GM18519 (cell line): Measurements from ENCODE around the gene RNF212.
"Not testable (repeated sequence)": the region's sequence is repeated elsewhere in the genome, so short reads cannot be mapped to it uniquely, and the experiment has no call there.

ENCODE experiments used
- ATAC-seq: cut with Tn5 transposase; IDR thresholded peaks from one replicate; pipeline ENCODE4 v1.9.1; 2021; ENCODE audit warnings: mild to moderate bottlenecking, moderate library complexity; ENCODE audit not compliant: unreplicated experiment, low FRiP score

Gene RNF212, protein sequence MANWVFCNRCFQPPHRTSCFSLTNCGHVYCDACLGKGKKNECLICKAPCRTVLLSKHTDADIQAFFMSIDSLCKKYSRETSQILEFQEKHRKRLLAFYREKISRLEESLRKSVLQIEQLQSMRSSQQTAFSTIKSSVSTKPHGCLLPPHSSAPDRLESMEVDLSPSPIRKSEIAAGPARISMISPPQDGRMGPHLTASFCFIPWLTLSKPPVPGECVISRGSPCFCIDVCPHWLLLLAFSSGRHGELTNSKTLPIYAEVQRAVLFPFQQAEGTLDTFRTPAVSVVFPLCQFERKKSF

DNA sequence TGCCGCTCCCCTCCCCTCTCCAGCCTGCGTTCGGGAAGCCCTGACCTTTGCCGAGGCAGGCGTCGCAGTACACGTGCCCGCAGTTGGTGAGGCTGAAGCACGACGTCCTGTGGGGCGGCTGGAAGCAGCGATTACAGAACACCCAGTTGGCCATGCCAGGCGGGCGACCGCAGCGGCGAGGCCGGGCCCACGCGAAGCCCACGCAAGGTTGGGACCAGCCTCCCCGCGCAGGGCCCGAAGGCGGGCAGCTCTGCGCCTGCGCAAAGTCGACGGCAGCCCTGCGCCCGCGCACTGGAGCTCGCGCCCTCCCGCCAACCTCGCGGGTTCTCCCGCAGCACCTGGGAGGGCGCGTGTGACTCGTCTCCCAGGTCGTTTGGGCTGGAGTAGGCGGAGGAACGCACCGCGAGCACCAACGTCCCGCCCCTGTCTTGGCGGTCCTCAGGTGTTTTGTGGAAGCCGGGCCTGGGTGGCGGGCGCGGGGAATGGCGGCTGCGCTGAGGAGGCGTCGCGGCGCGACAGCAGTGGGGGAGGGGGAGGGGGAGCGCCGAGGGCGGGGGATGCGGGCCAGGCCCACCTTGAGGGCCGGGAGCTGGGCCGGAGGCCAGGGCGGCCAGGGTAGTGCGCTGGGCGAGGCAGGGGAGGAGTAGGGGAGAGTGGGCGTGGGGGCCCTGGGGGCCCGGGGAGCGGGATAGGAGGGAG is at the start of gene RNF212:
Gene RNF212, minus strand, starts transcription at position 254 of the 699 bp plus-strand sequence. Its CDS starts 100 bp downstream, at position 154.
- ATAC-seq = no peak

DNA sequence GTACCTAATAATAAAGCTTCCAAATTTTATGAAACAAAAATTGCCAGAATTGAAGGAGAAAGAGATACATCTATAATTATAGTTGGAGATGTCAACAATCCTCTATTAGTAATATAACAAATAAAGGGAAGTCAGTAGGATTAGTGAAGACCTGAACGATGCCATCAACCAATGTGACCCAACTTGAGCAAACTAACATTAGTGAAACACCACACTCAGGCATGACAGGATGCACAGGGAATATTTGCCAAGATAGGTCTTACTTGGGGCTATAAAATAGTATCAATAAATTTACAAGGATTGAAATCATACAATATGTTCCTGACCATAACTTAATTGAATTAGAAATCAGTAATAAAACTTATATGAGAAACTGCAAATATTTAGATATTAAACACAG is 47.0 kb upstream of the RNF212 start:
- no peak for ATAC-seq

DNA sequence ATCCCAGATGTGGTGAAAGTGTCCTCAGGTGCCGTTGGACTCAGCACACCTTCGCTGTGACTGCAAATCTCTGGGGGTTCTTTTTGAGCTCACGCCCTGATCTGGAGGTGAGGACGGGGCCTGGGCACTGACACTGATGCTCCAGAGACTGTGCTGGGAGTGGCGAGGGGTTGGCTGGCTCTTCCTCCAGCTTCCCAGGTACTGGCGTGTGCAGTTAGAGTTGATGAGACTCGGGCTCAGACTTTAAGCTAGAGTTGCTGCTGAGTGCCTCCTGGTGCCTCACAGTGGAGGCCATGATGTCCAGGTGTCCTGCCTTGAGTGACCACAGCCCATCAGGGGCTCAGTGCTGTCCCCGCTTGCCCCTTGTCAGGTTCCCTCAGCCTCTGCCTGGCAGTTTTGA is 42.7 kb upstream of the RNF212 start:
- ATAC-seq = no peak

DNA sequence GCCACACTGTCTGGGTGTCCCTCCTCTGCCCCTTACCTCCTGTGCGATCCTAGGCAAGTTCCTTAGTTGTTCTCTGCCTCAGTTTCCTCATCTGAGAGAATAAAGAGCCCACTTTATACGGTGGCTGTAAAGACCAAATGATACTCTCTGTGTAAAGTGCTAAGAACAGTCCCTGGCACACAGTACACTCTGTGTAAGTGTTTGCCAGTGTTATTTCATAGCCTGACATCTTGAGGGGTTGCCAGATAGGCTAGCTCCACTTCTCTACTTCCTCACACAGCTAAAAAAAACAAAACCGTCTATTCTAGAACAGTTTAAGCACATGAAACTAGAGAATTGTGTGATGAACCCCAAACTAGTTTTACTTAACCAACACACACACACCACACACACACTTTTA is 42.0 kb upstream of the RNF212 start:
- no peak for ATAC-seq

DNA sequence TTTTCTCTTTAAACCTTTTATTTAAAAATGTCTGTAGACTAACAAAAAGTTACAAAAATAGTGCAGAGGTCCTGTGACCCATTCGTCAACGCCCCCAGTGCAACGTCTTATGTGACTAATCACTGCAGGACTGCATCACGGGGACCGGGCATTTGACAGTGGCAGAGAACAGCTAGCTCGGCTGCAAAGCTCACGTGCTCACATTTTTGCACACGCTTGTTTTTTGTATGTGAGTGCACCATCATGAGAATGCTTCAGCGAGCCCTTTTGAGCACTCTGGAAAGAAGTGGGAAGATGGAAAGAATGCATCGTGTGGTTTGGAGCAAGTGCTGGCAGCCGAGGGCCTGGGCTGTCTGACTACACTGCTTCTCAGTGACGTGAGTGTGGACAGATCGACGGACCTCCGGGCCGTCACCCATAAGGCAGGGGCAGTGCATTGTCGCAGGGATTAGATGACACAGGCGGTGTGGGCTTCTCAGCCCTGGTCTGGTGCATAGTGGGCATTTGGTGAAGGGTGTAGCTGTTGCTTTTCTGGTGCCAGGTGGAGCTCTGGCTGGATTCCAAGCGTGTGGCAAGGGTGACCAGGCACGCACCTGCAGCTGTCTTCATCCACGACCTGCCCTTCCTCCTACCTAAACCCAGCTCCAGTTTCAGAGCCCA is 41.3 kb upstream of the RNF212 start:
- ATAC-seq = no peak

DNA sequence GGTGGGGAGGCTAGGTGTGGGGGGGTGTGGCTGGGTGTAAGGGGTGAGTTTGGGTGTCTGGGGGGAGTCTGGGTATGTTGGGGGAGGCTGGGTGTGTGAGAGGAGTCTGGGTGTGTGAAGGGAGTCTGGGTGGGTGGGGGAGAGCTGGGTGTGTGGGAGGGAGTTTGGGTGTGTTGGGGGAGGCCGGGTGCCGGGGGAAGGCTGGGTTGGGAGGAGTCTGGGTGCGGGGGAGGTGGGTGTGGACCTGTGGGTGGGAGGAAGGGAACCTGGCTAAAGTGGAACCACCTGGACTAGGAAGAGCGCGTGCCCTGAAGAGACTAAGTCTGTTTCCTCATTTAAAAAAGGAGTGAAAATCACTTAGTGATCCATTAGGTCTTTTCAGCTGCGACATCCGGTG is 40.8 kb upstream of the RNF212 start:
- no peak for ATAC-seq

DNA sequence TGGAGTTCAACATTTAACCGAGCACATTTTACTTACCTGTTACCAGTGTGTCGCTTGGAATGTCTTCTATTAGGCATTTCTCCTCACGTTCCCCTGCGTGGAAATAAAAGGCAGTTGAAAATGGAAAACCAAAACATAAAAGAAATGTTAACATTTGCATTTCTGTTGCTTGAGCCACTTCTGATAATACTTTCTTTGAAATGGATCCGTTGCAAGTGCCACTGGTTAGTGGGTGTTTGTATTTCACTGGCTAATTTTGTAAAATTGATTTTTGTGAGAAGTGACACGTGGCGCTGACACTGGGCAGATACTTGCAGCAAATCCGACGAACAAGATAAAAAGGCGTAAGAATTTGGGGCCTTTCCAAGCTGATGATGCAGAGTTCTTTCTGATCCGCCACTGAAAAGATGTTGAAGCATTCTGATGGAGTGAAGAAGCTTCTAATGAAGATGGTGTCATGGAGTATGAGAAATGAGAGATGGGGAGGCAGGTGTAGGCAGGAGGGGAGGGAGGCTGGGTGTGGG is 40.3 kb upstream of the RNF212 start:
- no peak for ATAC-seq

DNA sequence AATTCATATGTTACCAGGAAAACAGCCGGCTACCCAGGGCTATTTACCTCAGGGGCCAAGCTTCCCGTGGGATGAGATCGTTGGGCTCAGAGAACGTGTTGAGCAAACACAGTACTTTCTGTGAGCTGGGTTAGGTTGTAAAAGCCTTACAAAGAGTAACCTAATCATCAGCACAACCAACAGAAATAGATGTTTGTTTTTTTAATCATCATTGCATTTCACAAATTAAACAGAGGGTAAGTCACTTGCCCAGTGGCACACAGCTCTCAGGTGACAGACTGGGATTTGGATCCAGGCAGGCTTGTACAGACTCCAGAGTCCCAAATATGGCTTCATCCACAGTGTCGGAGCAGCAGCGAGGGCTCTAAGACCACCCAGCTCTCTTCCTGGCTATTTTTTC is 38.9 kb upstream of the RNF212 start:
- ATAC-seq = no peak

DNA sequence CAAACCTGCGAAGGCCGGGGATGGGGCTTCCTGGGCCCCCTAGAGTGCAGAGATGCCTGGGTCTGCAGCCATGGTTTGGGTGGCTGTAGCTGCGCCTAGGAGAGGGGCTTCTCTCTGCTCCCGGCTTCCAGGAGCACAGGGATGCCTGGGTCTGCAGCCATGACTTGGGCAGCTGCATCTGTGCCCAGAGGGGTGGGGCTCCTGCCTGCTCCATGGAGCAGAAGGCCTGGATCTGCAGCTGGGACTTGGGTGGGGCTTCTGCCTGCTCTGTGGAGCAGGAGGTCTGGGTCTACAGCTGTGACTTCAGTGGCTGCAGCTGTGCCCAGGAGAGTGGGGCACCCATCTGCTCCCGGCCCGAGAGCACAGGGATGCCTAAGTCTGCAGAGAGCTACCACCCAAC is 38.2 kb upstream of the RNF212 start:
- ATAC-seq = no peak

DNA sequence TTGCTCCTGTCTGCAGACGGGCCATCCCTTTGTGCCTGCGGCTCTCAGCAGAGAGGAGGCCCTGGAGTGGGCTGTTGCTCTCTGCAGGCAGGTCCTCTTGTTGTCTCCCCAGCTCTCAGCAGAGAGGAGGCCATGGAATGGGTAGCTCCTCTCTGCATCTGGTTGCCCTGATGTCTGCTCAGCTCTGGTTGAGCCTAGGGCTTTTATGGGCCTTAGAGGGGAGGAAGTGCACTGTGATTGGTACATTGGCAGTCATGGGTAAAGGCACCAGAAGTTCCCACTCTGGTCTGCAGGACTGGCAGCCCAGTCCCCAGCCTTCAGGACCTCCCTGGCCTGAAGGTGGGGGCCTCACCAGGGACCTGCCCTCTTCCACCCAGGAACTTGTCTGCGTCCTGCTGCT is 37.5 kb upstream of the RNF212 start:
- ATAC-seq = no peak

DNA sequence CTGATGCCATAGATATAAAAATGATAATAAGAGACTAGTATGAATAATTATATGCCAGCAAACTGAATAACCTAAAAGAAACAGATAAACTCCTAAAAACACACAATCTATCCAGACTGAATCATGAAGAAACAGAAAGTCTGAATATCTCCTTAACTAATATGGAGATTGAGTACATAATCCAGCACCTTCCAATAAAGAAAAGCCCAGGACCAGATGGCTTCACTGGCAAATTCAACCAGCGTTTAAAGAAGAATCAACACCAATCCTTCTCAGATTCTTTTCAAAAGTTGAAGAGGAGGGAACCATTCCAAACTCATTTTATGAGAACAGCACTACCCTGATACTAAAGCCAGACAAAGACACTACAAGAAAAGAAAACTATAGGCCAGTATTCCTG is 26.5 kb upstream of the RNF212 start:
- ATAC-seq = no peak

DNA sequence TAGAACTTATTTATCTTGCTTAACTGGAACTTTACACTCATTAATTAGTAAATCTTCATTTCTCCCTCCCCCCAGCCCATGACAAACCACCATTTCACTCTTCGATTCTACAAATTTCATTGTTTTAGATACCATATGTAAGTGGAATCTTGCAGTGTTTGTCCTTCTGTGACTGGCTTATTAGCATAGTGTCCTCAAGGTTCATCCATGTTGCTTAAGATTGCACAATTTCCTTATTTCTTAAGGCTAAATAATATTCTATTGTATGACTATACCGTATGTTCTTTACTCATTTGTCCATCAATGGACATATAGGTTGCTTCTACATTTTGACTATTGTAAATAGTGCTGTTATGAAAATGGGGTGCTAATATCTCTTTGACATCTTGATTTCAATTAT is 24.5 kb upstream of the RNF212 start:
- no peak for ATAC-seq

DNA sequence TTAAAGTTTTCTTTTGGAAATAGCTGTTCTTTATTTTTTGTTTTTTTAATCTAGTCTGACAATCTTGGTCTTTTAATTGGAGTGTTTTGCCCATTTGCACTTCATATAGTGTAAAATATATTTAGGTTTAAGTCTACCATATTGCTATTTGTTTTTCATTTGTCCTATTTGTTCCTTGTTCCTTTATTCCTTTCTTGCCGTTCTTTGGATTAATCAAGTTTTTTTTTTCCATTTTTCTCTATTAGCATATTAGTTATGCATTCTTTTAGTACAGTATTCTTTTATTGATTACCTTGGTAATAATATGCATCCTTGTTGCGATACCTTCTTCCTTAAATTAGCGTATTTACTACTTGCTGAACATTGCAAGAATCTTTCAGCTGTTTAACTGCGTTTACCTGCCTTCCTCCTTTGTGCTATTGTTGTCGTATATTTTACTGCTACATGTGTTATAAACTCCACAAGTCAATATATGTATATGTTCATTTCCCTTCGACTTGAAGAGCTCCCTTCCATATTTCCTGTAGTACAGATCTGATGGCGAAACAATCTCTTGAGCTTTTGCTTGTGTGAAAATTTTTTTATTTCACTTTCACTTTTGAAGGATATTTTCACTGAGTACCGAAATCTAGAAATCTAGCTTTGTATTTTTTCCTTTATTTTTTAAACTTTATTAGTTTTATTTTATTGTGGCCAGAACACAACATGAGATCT is 23.9 kb upstream of the RNF212 start:
- ATAC-seq = no peak

DNA sequence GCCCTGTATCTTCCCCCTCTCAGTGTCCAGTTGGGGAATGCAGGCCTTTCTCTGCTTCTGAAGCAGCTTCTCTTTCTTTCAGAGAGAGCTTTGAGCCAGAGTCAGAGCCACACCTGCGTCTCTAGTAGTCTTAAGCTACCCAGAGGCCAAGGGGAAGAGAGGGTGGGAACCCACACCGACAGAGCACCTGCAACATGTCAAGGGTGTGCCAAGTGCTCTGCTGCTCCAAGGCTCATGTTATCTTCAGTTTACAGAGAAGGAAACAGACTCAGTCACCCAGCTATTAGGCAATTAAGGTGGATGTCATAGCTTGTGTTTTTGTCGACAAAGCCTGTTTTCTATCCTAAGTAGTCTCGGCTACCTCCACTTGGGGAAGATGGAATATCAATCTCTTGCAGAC is 22.7 kb upstream of the RNF212 start:
- no peak for ATAC-seq

DNA sequence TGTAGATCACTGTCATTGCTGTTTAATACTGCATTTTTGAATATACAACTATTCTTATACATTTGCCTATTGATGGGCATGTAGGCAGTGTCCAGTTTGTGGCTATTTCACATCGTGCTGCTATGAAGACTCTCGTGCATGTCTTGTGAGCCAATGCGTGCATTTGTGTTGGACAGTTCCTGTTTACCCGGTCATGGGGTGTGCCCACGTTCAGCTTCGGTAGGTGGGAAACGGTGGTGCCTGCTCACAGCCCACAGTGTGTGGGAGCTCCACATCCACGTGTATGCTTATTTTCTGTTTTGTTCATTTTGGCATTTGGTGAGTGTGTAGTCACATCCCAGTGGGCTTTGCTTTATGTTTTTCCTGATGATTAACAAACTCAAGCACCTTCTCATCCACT is 19.7 kb upstream of the RNF212 start:
- ATAC-seq = no peak

DNA sequence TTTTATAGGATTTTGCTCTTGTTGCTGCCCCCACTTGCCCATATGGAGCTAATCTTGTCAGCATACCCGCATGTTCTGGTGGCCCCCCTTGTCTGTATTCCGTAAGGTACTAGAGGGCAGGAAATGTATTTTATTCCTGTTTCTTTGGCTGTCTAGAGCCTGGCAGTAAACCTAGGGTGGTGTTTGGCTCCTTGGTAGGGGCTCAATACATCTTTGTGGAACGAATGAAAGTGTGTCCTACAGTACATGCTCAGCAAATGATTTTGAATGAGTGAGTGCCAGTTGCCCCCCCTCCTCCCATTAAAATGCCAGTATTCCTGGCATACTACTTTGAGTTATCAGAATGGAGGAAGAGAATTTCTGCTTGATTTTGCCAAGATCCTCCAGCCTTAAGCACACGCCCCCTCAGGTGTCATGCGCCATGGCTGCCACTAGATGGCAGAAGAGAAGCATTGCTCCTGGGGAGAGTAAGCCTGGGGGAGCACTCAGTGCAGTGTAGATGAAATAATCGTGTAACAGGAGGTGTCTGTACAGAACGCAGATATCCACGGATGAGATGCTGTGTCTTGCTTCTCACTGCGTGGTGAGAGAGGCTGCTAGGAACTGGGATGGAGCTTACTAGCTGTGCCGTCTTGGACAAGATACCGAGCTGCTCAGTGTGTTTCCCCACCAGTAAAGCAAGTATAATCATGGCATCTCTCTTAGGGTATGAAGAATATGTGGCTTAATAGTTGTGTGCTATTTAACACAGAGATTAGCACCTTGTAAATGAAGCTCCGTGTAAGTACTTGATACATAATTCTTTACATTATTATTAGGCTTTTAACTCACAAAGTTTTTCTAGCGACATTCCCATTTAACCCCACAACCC is 17.2 kb upstream of the RNF212 start:
- ATAC-seq = no peak

DNA sequence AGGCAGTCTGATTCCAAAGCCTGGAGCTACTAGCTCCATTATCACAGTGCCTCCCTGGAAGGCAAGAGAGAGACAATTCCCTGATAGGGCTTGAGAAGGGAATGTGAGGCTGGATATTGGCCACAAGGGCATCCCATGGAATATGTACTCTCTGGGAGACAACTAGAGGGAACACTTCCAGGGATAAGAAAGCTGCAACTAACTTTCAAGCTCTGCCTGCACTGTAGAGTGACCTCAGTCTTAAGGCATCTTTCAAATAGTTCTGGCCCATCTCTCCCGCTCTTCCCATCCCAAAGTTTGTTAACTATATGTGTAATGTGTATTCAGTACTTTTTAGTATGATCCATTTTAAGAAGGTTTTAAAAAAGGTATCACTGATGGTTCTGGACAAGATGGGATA is 13.1 kb upstream of the RNF212 start:
- no peak for ATAC-seq

DNA sequence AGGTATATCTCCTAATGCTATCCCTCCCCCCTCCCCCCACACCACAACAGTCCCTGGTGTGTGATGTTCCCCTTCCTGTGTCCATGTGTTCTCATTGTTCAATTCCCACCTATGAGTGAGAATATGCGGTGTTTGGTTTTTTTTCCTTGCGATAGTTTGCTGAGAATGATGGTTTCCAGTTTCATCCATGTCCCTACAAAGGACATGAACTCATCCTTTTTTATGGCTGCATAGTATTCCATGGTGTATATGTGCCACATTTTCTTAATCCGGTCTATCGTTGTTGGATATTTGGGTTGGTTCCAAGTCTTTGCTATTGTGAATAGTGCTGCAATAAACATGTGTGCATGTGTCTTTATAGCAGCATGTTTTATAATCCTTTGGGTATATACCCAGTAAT is 12.1 kb upstream of the RNF212 start:
- ATAC-seq = not testable (repeated sequence)

DNA sequence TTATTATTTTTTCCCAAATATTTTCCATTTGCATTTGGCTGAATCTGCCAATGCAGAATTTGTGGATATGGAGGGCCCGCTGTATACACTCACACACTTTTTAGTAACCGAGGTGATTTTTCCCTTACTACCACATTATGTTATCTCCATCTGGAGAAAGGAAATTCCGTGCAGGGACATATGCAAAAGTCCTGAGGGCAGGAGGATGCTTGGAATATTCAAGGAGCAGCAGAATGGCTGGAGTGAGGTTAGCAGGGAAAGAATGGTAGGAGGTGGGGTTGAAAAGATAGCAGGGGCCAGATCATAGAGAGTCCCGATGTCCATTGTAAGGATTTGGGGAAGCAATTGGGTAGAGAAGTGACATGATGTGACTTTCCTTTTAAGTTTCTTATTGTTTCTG is 11.5 kb upstream of the RNF212 start:
- ATAC-seq = no peak

DNA sequence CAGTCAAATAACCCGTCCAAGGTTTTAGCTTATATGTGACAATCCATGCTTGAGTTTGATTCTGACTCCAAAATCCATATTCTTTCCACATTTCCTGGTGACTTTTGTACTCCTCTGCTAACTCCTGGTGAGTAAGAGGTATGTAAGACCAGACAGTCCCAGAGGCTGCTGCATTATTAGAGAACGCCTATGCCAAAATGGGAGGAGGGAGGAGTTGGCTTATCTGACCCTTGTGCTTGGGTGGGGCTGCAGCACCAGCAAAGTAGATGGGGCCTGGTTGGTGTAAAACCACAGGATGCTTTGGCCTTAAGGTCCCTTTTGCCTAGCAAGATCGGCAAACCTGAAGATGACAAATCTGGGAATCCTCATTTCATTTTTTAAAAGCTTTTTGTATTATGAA is 9.1 kb upstream of the RNF212 start:
- no peak for ATAC-seq
